GM12878 (cell line): ENCODE measurements around the gene IL22RA2. TPM values are rescaled to one million over a fixed set of nuclear protein-coding genes. Genes with fewer than 3 reads are reported as not detected.
A peak's percentile ranks its signal among the peaks of the same experiment; 100 is the strongest.

ENCODE experiments used
- BCL3 ChIP-seq: IDR thresholded peaks from 2 replicates; pipeline ENCODE4 v1.6.1; 2011; ENCODE audit warnings: borderline replicate concordance, low read depth, mild to moderate bottlenecking, moderate library complexity, low read length; ENCODE audit not compliant: insufficient read depth, poor library complexity, severe bottlenecking
- BHLHE40 ChIP-seq, 2 experiments: fragments of 450-650 bp in 1 of 2; IDR thresholded peaks; 2 replicates each; pipeline ENCODE4 v1.6.1; 2011 to 2017; ENCODE audit warnings: low read depth in 2 of 2, borderline replicate concordance in 1 of 2, improper control_type of control experiment in 1 of 2, low read length in 1 of 2, mild to moderate bottlenecking in 1 of 2
- CBFB ChIP-seq: IDR thresholded peaks from 2 replicates; pipeline ENCODE4 v1.6.1; 2016; ENCODE audit warnings: antibody characterized with exemption, low read depth
- CEBPZ ChIP-seq: fragments of 150-350 bp; IDR thresholded peaks from 2 replicates; pipeline ENCODE4 v1.6.1; 2016; ENCODE audit warnings: low read depth, low read length
- CREB1 ChIP-seq: IDR thresholded peaks from 2 replicates; pipeline ENCODE4 v1.6.1; 2012; ENCODE audit warnings: low read depth, mild to moderate bottlenecking, inconsistent platforms
- DPF2 ChIP-seq: fragments of 450-650 bp; IDR thresholded peaks from 2 replicates; pipeline ENCODE4 v1.6.1; 2017; ENCODE audit warnings: mild to moderate bottlenecking
- EP300 ChIP-seq, 2 experiments: fragments of 150-350 bp in 1 of 2; IDR thresholded peaks; 2 replicates each; pipeline ENCODE4 v1.6.1; 2011 to 2012; ENCODE audit warnings: low read depth in 2 of 2, low read length in 2 of 2, borderline replicate concordance in 1 of 2, improper control_type of control experiment in 1 of 2, inconsistent platforms in 1 of 2; ENCODE audit not compliant: control insufficient read depth in 1 of 2
- IKZF1 ChIP-seq: fragments of 450-650 bp; conservative IDR thresholded peaks from 2 replicates; pipeline ENCODE4 v1.6.1; 2017; ENCODE audit warnings: antibody characterized with exemption, mild to moderate bottlenecking
- JUNB ChIP-seq: IDR thresholded peaks from 2 replicates; pipeline ENCODE4 v1.6.1; 2016; ENCODE audit warnings: antibody characterized with exemption, mild to moderate bottlenecking
- LARP7 ChIP-seq: fragments of 450-650 bp; IDR thresholded peaks from 2 replicates; pipeline ENCODE4 v1.6.1; 2017; ENCODE audit warnings: mild to moderate bottlenecking
- MTA3 ChIP-seq: IDR thresholded peaks from 2 replicates; pipeline ENCODE4 v1.6.1; 2012; ENCODE audit warnings: low read length, inconsistent platforms, borderline replicate concordance
- NBN ChIP-seq: fragments of 450-650 bp; IDR thresholded peaks from 2 replicates; pipeline ENCODE4 v1.6.1; 2016
- NR2C1 ChIP-seq: fragments of 450-650 bp; IDR thresholded peaks from 2 replicates; pipeline ENCODE4 v1.6.1; 2017; ENCODE audit warnings: antibody characterized with exemption, mild to moderate bottlenecking, moderate library complexity
- PML ChIP-seq: IDR thresholded peaks from 2 replicates; pipeline ENCODE4 v1.6.1; 2012; ENCODE audit warnings: low read length, inconsistent platforms
- POLR2AphosphoS5 ChIP-seq: IDR thresholded peaks from 2 replicates; pipeline ENCODE4 v1.6.1; 2011; ENCODE audit warnings: mild to moderate bottlenecking, low read length, inconsistent platforms
- RAD21 ChIP-seq: IDR thresholded peaks from 2 replicates; pipeline ENCODE4 v1.6.1; 2011; ENCODE audit warnings: mild to moderate bottlenecking, low read depth, low read length, moderate library complexity; ENCODE audit not compliant: insufficient read depth
- RAD51 ChIP-seq: fragments of 450-650 bp; IDR thresholded peaks from 2 replicates; pipeline ENCODE4 v1.6.1; 2016; ENCODE audit warnings: moderate library complexity, mild to moderate bottlenecking, inconsistent platforms
- SRF ChIP-seq, 2 experiments: IDR thresholded peaks; 2 replicates each; pipeline ENCODE4 v1.6.1; 2011; ENCODE audit warnings: low read depth in 2 of 2, low read length in 2 of 2, mild to moderate bottlenecking in 1 of 2, moderate library complexity in 1 of 2
- TCF12 ChIP-seq: IDR thresholded peaks from 2 replicates; pipeline ENCODE4 v1.6.1; 2011; ENCODE audit warnings: low read depth, mild to moderate bottlenecking, low read length
- TCF7 ChIP-seq: IDR thresholded peaks from 2 replicates; pipeline ENCODE4 v1.6.1; 2014; ENCODE audit warnings: antibody characterized with exemption, borderline replicate concordance
- USF1 ChIP-seq: IDR thresholded peaks from 2 replicates; pipeline ENCODE4 v1.6.1; 2011; ENCODE audit warnings: borderline replicate concordance, low read depth, mild to moderate bottlenecking, moderate library complexity, mixed read lengths, low read length; ENCODE audit not compliant: insufficient read depth; ENCODE audit errors: extremely low read length
- ZNF217 ChIP-seq: fragments of 450-650 bp; IDR thresholded peaks from 2 replicates; pipeline ENCODE4 v1.6.1; 2017; ENCODE audit warnings: antibody characterized with exemption, mild to moderate bottlenecking
- polyA plus RNA-seq, 11 experiments: library from polyadenylated mRNA; depleted of rRNA in 4 of 11; unstranded in 6 of 11; stranded (reverse) in 5 of 11; fragments of >200 nt; fragmentation: Nextera tagmentation in 4 of 11; fragmentation: Illumina TruSeq in 1 of 11; extraction: Ambion mirVana in 4 of 11; extraction: Trizol in 1 of 11; gene quantifications; 1 replicate in 1 of 11; 2 replicates in 10 of 11; pipeline versions ENCODE4 v1.2.1 to v1.2.3, GENCODE V29; 2011 to 2016; ENCODE audit warnings: inconsistent platforms in 2 of 11, missing spikeins in 2 of 11, low read depth in 1 of 11
- total RNA-seq, 4 experiments: library from RNA; depleted of rRNA in 3 of 4; stranded (reverse); fragments of >200 nt in 3 of 4; fragmentation: Illumina TruSeq in 1 of 4; extraction: Trizol in 1 of 4; gene quantifications; 2 replicates each; pipeline versions ENCODE4 v1.2.1 to v1.2.3, GENCODE V29; 2013 to 2021
- TF ChIP-seq, protein P1 (sequence below): fragments of 450-650 bp; IDR thresholded peaks from 2 replicates; pipeline ENCODE4 v1.6.1; 2017; ENCODE audit warnings: mild to moderate bottlenecking, low read depth, inconsistent platforms; ENCODE audit not compliant: poor library complexity, severe bottlenecking

Gene IL22RA2
- total and polyA plus RNA-seq, 10 of the 15 experiments (the other 5 are each of a cell fraction or from before 2014, with no cell fraction given) = 0.05 to 0.22 (median 0.09) TPM; not detected in 3

DNA sequence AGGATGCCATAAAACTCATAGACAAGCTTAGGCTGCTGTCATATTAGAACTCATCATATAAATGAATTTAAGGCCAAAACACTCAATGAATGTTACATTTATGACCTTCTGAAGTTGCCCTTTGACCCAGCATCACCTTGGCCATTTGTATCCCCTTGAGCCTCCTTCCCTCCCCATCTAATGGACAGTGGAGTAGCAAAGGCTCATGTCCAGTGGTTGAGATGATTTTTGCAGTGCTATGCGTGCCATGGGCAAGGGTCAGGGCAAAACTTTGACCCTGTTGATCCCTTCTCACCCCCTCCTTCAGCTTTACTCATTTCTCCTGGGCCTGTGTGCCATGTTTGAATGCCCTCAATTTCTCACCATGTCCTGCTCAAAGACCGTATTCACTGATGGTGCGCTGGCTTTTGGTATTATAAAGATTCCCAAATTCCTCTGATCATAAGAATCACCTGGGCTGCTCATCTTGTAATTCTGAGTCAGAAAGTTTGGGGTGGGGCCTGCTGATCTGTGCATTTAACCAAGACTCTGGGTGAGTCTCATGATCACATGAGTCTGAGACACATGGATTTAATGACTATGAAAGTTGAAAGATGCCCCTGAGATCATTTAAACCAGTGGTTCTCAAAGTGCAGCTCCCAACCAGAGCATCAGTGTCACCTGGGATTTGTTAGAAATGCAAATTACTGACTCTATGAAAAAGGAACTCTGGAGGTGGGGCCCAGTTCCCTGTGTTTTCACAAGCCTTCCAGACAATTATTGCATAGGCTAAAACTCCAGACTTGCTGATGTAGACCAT lies 71.2 kb downstream of the IL22RA2 start (continued):
- TF ChIP-seq LARP7 (no peak), RAD21 (peak; percentile 8; the same call in 1 of the 2 replicates), TCF7 (no peak), POLR2AphosphoS5 (0 out of 2 replicates have a peak, but pooled peaks have one; percentile 7), PML (no peak), TCF12 (0 out of 2 replicates have a peak, but pooled peaks have one; percentile 71), NBN (no peak), DPF2 (no peak), IKZF1 (no peak), BCL3 (peak; percentile 94), ZNF217 (no peak), BHLHE40 (IDR thresholded peaks at IDR 0.05; ENCODE audit: borderline replicate concordance in 1 of 2, low read depth in 2 of 2, low read length in 1 of 2) (peak in 1 of 2 experiments; percentile 47; a peak in 1 of 4 replicates), CREB1 (0 out of 2 replicates have a peak, but pooled peaks have one; percentile 47), CEBPZ (no peak), EP300 (IDR thresholded peaks at IDR 0.05; ENCODE audit: borderline replicate concordance in 1 of 2, control insufficient read depth in 1 of 2, low read depth in 2 of 2, low read length in 2 of 2) (peak in 1 of 2 experiments; percentile 28; a peak in 1 of 4 replicates), RAD51 (peak; percentile 81), CBFB (no peak), USF1 (no peak), SRF (IDR thresholded peaks at IDR 0.05; ENCODE audit: low read depth in 2 of 2, low read length in 2 of 2) (no peak), MTA3 (no peak), NR2C1 (peak; percentile 73), JUNB (no peak; the same call in 1 of the 2 replicates)
- TF ChIP-seq, protein P1, sequence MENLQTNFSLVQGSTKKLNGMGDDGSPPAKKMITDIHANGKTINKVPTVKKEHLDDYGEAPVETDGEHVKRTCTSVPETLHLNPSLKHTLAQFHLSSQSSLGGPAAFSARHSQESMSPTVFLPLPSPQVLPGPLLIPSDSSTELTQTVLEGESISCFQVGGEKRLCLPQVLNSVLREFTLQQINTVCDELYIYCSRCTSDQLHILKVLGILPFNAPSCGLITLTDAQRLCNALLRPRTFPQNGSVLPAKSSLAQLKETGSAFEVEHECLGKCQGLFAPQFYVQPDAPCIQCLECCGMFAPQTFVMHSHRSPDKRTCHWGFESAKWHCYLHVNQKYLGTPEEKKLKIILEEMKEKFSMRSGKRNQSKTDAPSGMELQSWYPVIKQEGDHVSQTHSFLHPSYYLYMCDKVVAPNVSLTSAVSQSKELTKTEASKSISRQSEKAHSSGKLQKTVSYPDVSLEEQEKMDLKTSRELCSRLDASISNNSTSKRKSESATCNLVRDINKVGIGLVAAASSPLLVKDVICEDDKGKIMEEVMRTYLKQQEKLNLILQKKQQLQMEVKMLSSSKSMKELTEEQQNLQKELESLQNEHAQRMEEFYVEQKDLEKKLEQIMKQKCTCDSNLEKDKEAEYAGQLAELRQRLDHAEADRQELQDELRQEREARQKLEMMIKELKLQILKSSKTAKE = no peak
